Keratinocyte (primary cell): Measurements from ENCODE around the gene C11orf71. TPM values are rescaled to one million over a fixed set of nuclear protein-coding genes. Genes with fewer than 3 reads are reported as not detected.
A peak's percentile ranks its signal among the peaks of the same experiment; 100 is the strongest.

Experiments used
- DNase-seq: peaks from one replicate; pipeline ENCODE4 v3.0.0-alpha.2; 2011; ENCODE audit warnings: low read depth, missing footprints, low spot score
- FAIRE-seq: peaks from 2 replicates; lab custom pipeline; 2011; peaks lifted over from hg19 to GRCh38; lab: Jason Lieb, UNC
- H2AFZ ChIP-seq: 2 replicates; pipeline ENCODE4 v1.6.0; 2012; ENCODE audit warnings: low read length, control low read depth, inconsistent platforms; ENCODE audit not compliant: control insufficient read depth
- H3K27ac ChIP-seq: 2 replicates; pipeline ENCODE4 v1.5.1; 2011; ENCODE audit warnings: low read length; ENCODE audit not compliant: control insufficient read depth, insufficient read depth
- H3K27me3 ChIP-seq: 3 replicates; pipeline ENCODE4 v1.6.0; 2011; ENCODE audit warnings: low read length; ENCODE audit not compliant: control insufficient read depth, insufficient read depth; ENCODE audit errors: extremely low read depth
- H3K36me3 ChIP-seq, 2 experiments: 2 replicates in 1 of 2; 3 replicates in 1 of 2; pipeline ENCODE4 v1.5.1; 2011; ENCODE audit warnings: low read length in 2 of 2, mild to moderate bottlenecking in 1 of 2; ENCODE audit not compliant: control insufficient read depth in 2 of 2, insufficient read depth in 2 of 2; ENCODE audit errors: extremely low read depth in 1 of 2
- H3K4me1 ChIP-seq: 3 replicates; pipeline ENCODE4 v1.5.1; 2011; ENCODE audit warnings: low read length; ENCODE audit not compliant: control insufficient read depth, insufficient read depth; ENCODE audit errors: extremely low read depth
- H3K4me2 ChIP-seq: 3 replicates; pipeline ENCODE4 v1.6.0; 2011; ENCODE audit warnings: low read depth, low read length; ENCODE audit not compliant: control insufficient read depth, insufficient read depth; ENCODE audit errors: extremely low read depth
- H3K4me3 ChIP-seq, 3 experiments: fragments of 200-600 bp in 1 of 3; sonication (generic) in 1 of 3; 2 replicates in 2 of 3; 3 replicates in 1 of 3; pipeline ENCODE4 v1.5.1; 2011 to 2016; ENCODE audit warnings: low read length in 3 of 3, mild to moderate bottlenecking in 3 of 3, control low read depth in 2 of 3, inconsistent platforms in 1 of 3, low read depth in 1 of 3, mixed read lengths in 1 of 3, mixed run types in 1 of 3, moderate library complexity in 1 of 3; ENCODE audit not compliant: control insufficient read depth in 2 of 3, insufficient read depth in 2 of 3; ENCODE audit errors: extremely low read depth in 1 of 3
- H3K79me2 ChIP-seq: 2 replicates; pipeline ENCODE4 v1.6.0; 2012; ENCODE audit warnings: low read length; ENCODE audit not compliant: control insufficient read depth, insufficient read depth
- H3K9ac ChIP-seq: 3 replicates; pipeline ENCODE4 v1.6.0; 2011; ENCODE audit warnings: low read length; ENCODE audit not compliant: control insufficient read depth, insufficient read depth; ENCODE audit errors: extremely low read depth
- H3K9me1 ChIP-seq: 3 replicates; pipeline ENCODE4 v1.6.0; 2011; ENCODE audit warnings: low read length; ENCODE audit not compliant: control insufficient read depth, insufficient read depth; ENCODE audit errors: extremely low read depth
- H3K9me3 ChIP-seq: 2 replicates; pipeline ENCODE4 v1.5.1; 2012; ENCODE audit warnings: low read depth, low read length; ENCODE audit not compliant: control insufficient read depth
- H4K20me1 ChIP-seq: 3 replicates; pipeline ENCODE4 v1.6.0; 2011; ENCODE audit warnings: low read length; ENCODE audit not compliant: control insufficient read depth, insufficient read depth; ENCODE audit errors: extremely low read depth
- EZH2 ChIP-seq: IDR thresholded peaks from one replicate; pipeline ENCODE4 v1.6.1; 2012; ENCODE audit warnings: inconsistent platforms, mild to moderate bottlenecking, low read length, moderate library complexity
- dilution Hi-C: fragments of 300-500 bp; cut with MboI; formaldehyde crosslinking; loops from one replicate; pipeline ENCODE4 v1.7.0; 2020; ENCODE audit warnings: low sequenced_read_pairs; ENCODE audit not compliant: extremely low pct_ligation_motif_present
- polyA plus RNA-seq, 5 experiments: library from polyadenylated mRNA; depleted of rRNA in 3 of 5; stranded (reverse) in 3 of 5; stranded (forward) in 1 of 5; unstranded in 1 of 5; fragments of >200 nt; gene quantifications; 1 replicate in 1 of 5; 2 replicates in 3 of 5; 3 replicates in 1 of 5; pipeline versions ENCODE4 v1.2.1 to v1.2.3, GENCODE V29; 2011 to 2012; ENCODE audit warnings: missing spikeins in 2 of 5, low read depth in 1 of 5, low replicate concordance in 1 of 5
- TF ChIP-seq, protein P1 (sequence below), 3 experiments: IDR thresholded peaks in 1 of 3; conservative IDR thresholded peaks in 1 of 3; optimal IDR thresholded peaks in 1 of 3; 2 replicates in 2 of 3; 3 replicates in 1 of 3; pipeline versions ENCODE3 to v1.5.1; 2011; ENCODE audit warnings: low read length in 3 of 3, mild to moderate bottlenecking in 3 of 3, moderate library complexity in 2 of 3, control low read depth in 1 of 3, inconsistent platforms in 1 of 3; ENCODE audit not compliant: insufficient read depth in 2 of 3; ENCODE audit errors: extremely low read depth in 1 of 3

The C11orf71 gene
- polyA plus RNA-seq, 1 donor (not counting 4 experiments of a cell fraction or from before 2014, with no cell fraction given) = 2.1 TPM

GRCh38 chr11:114440121-114440860, 40.0 kb upstream of the C11orf71 start:
- FAIRE-seq = peak; percentile 60

GRCh38 chr11:114439229-114440120, 39.2 kb upstream of the C11orf71 start, which contains the start of gene REXO2:
REXO2 (plus strand) TSS chr11:114439467; CDS start chr11:114439529, 62 bp downstream.
- H3K4me3 ChIP-seq = peak within 1 kb of the TSS; percentile 73 to 100 (median 82)
- dilution Hi-C loops = no loop called here
- peak; percentile 20 for FAIRE-seq

More at GRCh38 chr11:114440121-114440860, 40.0 kb upstream of the C11orf71 start:
- peaks cover 8 to 13% of the 10 kb centered on the region in 2 experiments for H3K36me3 ChIP-seq
- peak overlapping the region; percentile 93 for H2AFZ ChIP-seq
- TF ChIP-seq EZH2 = no peak
- TF ChIP-seq, protein P1, sequence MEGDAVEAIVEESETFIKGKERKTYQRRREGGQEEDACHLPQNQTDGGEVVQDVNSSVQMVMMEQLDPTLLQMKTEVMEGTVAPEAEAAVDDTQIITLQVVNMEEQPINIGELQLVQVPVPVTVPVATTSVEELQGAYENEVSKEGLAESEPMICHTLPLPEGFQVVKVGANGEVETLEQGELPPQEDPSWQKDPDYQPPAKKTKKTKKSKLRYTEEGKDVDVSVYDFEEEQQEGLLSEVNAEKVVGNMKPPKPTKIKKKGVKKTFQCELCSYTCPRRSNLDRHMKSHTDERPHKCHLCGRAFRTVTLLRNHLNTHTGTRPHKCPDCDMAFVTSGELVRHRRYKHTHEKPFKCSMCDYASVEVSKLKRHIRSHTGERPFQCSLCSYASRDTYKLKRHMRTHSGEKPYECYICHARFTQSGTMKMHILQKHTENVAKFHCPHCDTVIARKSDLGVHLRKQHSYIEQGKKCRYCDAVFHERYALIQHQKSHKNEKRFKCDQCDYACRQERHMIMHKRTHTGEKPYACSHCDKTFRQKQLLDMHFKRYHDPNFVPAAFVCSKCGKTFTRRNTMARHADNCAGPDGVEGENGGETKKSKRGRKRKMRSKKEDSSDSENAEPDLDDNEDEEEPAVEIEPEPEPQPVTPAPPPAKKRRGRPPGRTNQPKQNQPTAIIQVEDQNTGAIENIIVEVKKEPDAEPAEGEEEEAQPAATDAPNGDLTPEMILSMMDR (optimal IDR thresholded peaks at IDR 0.05 in 1 of 3, IDR thresholded peaks at IDR 0.05 in 1 of 3, conservative IDR thresholded peaks at IDR 0.05 in 1 of 3; ENCODE audit: extremely low read depth in 1 of 3, insufficient read depth in 2 of 3, low read length in 3 of 3) = peak in 1 of 3 experiments; percentile 18
- H3K4me3 ChIP-seq = peak overlapping the region; percentile 73 to 100 (median 82)
- no peaks in the 10 kb centered on the region for H3K9me1 ChIP-seq
- no peaks in the 10 kb centered on the region for H4K20me1 ChIP-seq
- dilution Hi-C loops = no loop called here
- H3K9me3 ChIP-seq = no peaks in the 10 kb centered on the region
- H3K79me2 ChIP-seq = peaks cover 59% of the 10 kb centered on the region
- no peaks in the 10 kb centered on the region for H3K27me3 ChIP-seq
- peak overlapping the region; percentile 70 for H3K4me2 ChIP-seq
- peak overlapping the region; percentile 74 for H3K27ac ChIP-seq
- H3K4me1 ChIP-seq = peaks cover 20% of the 10 kb centered on the region
- DNase-seq = no peak
- H3K9ac ChIP-seq = peak overlapping the region; percentile 94

More at GRCh38 chr11:114439229-114440120, 39.2 kb upstream of the C11orf71 start, which contains the start of gene REXO2:
- H3K9me1 ChIP-seq = no peaks in the 10 kb centered on the region
- peaks cover 20% of the 10 kb centered on the region for H3K4me1 ChIP-seq
- H3K9ac ChIP-seq = peak within 1 kb of the TSS; percentile 94
- peak within 1 kb of the TSS; percentile 74 for H3K27ac ChIP-seq
- TF ChIP-seq, protein P1 (optimal IDR thresholded peaks at IDR 0.05 in 1 of 3, IDR thresholded peaks at IDR 0.05 in 1 of 3, conservative IDR thresholded peaks at IDR 0.05 in 1 of 3; ENCODE audit: extremely low read depth in 1 of 3, insufficient read depth in 2 of 3, low read length in 3 of 3) = peak; percentile 26 to 58 (median 37)
- TF ChIP-seq EZH2 = no peak
- peaks cover 5 to 12% of the 10 kb centered on the region in 2 experiments for H3K36me3 ChIP-seq
- peak; percentile 70 for DNase-seq
- no peaks in the 10 kb centered on the region for H3K9me3 ChIP-seq
- peak within 1 kb of the TSS; percentile 93 for H2AFZ ChIP-seq
- peaks cover 51% of the 10 kb centered on the region for H3K79me2 ChIP-seq
- H3K4me2 ChIP-seq = peak within 1 kb of the TSS; percentile 70
- no peaks in the 10 kb centered on the region for H3K27me3 ChIP-seq
- no peaks in the 10 kb centered on the region for H4K20me1 ChIP-seq
